Central memory CD4-positive, alpha-beta T cell (primary cell): ENCODE results near the gene UROS.

Source experiments
- DNase-seq: peaks from one replicate; pipeline ENCODE4 v3.0.0; 2022
- total RNA-seq, 3 experiments: gene quantifications; one replicate each; lab custom pipeline; 2026; lab: John Stamatoyannopoulos, UW

The UROS gene
- total RNA-seq = 21.2 to 30.2 (median 25.1) reads per million in 3 experiments

GRCh38 chr10:125822878-125823662, at the start of gene UROS, which contains the start of gene BCCIP:
UROS (minus strand) TSS chr10:125823258; CDS start chr10:125816499, 6,759 bp downstream.
BCCIP (plus strand) TSS chr10:125823546; CDS start chr10:125823558, 12 bp downstream.
- DNase-seq = peak; percentile 94

- no peak for DNase-seq
These were observed 48.3 kb upstream of the UROS start for GRCh38 chr10:125871338-125871737.

GRCh38 chr10:125868372-125868975, 45.4 kb upstream of the UROS start:
- DNase-seq = peak; percentile 8

GRCh38 chr10:125866421-125867029, 43.5 kb upstream of the UROS start:
- no peak for DNase-seq

- no peak for DNase-seq
These were observed 42.1 kb upstream of the UROS start for GRCh38 chr10:125865120-125865519.

GRCh38 chr10:125859128-125859817, 36.2 kb upstream of the UROS start:
- no peak for DNase-seq

GRCh38 chr10:125857185-125857760, 34.2 kb upstream of the UROS start:
- no peak for DNase-seq

GRCh38 chr10:125852487-125852886, 29.4 kb upstream of the UROS start:
- no peak for DNase-seq

GRCh38 chr10:125850766-125851731, 28.0 kb upstream of the UROS start:
- DNase-seq = no peak

- no peak for DNase-seq
These were observed 26.4 kb upstream of the UROS start for GRCh38 chr10:125849448-125849847.

- no peak for DNase-seq
These were observed 25.8 kb upstream of the UROS start for GRCh38 chr10:125848857-125849256.

- DNase-seq = no peak
These were observed 25.3 kb upstream of the UROS start for GRCh38 chr10:125848371-125848770.

GRCh38 chr10:125846894-125847293, 23.8 kb upstream of the UROS start:
- DNase-seq = no peak

GRCh38 chr10:125845617-125846016, 22.6 kb upstream of the UROS start:
- DNase-seq = no peak

- DNase-seq = no peak
These were observed 21.7 kb upstream of the UROS start for GRCh38 chr10:125844751-125845221.

- no peak for DNase-seq
These were observed 20.7 kb upstream of the UROS start for GRCh38 chr10:125843603-125844329.

GRCh38 chr10:125840955-125841354, 17.9 kb upstream of the UROS start:
- no peak for DNase-seq

- no peak for DNase-seq
These were observed 17.3 kb upstream of the UROS start for GRCh38 chr10:125840406-125840805.

GRCh38 chr10:125838802-125839575, 15.9 kb upstream of the UROS start:
- no peak for DNase-seq

GRCh38 chr10:125836746-125837145, 13.7 kb upstream of the UROS start:
- DNase-seq = no peak
